H1 (cell line): ENCODE results near the gene TMEM235. TPM values are rescaled to one million over a fixed set of nuclear protein-coding genes. Genes with fewer than 3 reads are reported as not detected.
A peak's percentile ranks its signal among the peaks of the same experiment; 100 is the strongest.

ENCODE experiments used
- CHD7 ChIP-seq: fragments of 300-600 bp; sonication (generic); IDR thresholded peaks from 2 replicates; pipeline ENCODE4 v1.7.1; 2012; ENCODE audit warnings: low read length, moderate library complexity, mild to moderate bottlenecking, inconsistent platforms; ENCODE audit not compliant: insufficient replicate concordance
- CREB1 ChIP-seq: IDR thresholded peaks from 2 replicates; pipeline ENCODE4 v1.6.1; 2012; ENCODE audit warnings: inconsistent platforms
- EP300 ChIP-seq, 2 experiments: IDR thresholded peaks; 1 replicate in 1 of 2; 2 replicates in 1 of 2; pipeline ENCODE4 v1.6.1; 2011 to 2012; ENCODE audit warnings: low read depth in 2 of 2, low read length in 2 of 2, mild to moderate bottlenecking in 2 of 2, borderline replicate concordance in 1 of 2, inconsistent platforms in 1 of 2, moderate library complexity in 1 of 2
- KDM4A ChIP-seq: IDR thresholded peaks from one replicate; pipeline ENCODE4 v1.7.1; 2012; ENCODE audit warnings: low read depth, mild to moderate bottlenecking, moderate library complexity, low read length, inconsistent platforms; ENCODE audit not compliant: severe bottlenecking
- RBBP5 ChIP-seq: IDR thresholded peaks from 2 replicates; pipeline ENCODE4 v1.7.1; 2012; ENCODE audit warnings: low read depth, mild to moderate bottlenecking, inconsistent platforms, low read length, moderate library complexity, borderline replicate concordance
- SIN3A ChIP-seq, 2 experiments: IDR thresholded peaks in 1 of 2; conservative IDR thresholded peaks in 1 of 2; 2 replicates each; pipeline ENCODE4 v1.6.1; 2011 to 2012; ENCODE audit warnings: low read length in 2 of 2, improper control_type of control experiment in 1 of 2, low read depth in 1 of 2, mild to moderate bottlenecking in 1 of 2
- TAF1 ChIP-seq: IDR thresholded peaks from 2 replicates; pipeline ENCODE4 v1.6.1; 2011; ENCODE audit warnings: mild to moderate bottlenecking, low read depth, low read length
- TBP ChIP-seq: IDR thresholded peaks from 2 replicates; pipeline ENCODE4 v1.6.1; 2011; ENCODE audit warnings: low read depth, low read length, improper control_type of control experiment
- TEAD4 ChIP-seq: IDR thresholded peaks from 2 replicates; pipeline ENCODE4 v1.6.1; 2012; ENCODE audit warnings: low read depth, low read length, inconsistent platforms, mixed read lengths
- YY1 ChIP-seq: IDR thresholded peaks from 2 replicates; pipeline ENCODE4 v1.6.1; 2011; ENCODE audit warnings: low read depth, mild to moderate bottlenecking, low read length
- polyA plus RNA-seq, 7 experiments: library from polyadenylated mRNA; depleted of rRNA in 3 of 7; stranded (reverse) in 5 of 7; unstranded in 2 of 7; fragments of >200 nt in 5 of 7; fragments of 200-250 nt in 2 of 7; gene quantifications; 1 replicate in 5 of 7; 2 replicates in 1 of 7; 4 replicates in 1 of 7; pipeline versions ENCODE4 v1.2.1 to v1.2.3, GENCODE V29; 2011 to 2013; ENCODE audit warnings: missing spikeins in 2 of 7, mixed read lengths in 2 of 7
- total RNA-seq: library from RNA; stranded (reverse); fragmentation: NEBNext Ultra II Directional; extraction: Animal tissue kit (Norgen Biotek cat#: 25700); gene quantifications from 2 replicates; pipeline ENCODE4 v1.2.1, GENCODE V29; 2021

The TMEM235 gene
- total and polyA plus RNA-seq, 2 of the 8 experiments (the other 6 are each of a cell fraction or from before 2014, with no cell fraction given), result 0.05 to 0.15 TPM

- TF ChIP-seq CHD7 (no peak), YY1 (peak; percentile 58; the same call in 1 of the 2 replicates), TBP (peak; percentile 86), SIN3A (conservative IDR thresholded peaks at IDR 0.05 in 1 of 2, IDR thresholded peaks at IDR 0.05 in 1 of 2; ENCODE audit: low read depth in 1 of 2, low read length in 2 of 2) (peak in 1 of 2 experiments; percentile 71; a peak in 1 of 4 replicates), KDM4A (peak; percentile 57), CREB1 (peak; percentile 80), TEAD4 (peak; percentile 66), TAF1 (peak; percentile 87), EP300 (IDR thresholded peaks at IDR 0.05; ENCODE audit: borderline replicate concordance in 1 of 2, low read depth in 2 of 2, low read length in 2 of 2) (no peak), RBBP5 (0 out of 2 replicates have a peak, but pooled peaks have one; percentile 30)
Observed at GRCh38 chr17:78253946-78254672, 22.7 kb downstream of the TMEM235 start (continued).
